Stimulated activated CD4-positive, alpha-beta T cell treated with anti-CD3 and anti-CD28 coated beads, Interleukin-12 subunit alpha, Interleukin-12 subunit beta, amount 100 ng/mL, for 48 hours (primary cell): ENCODE measurements around the gene FOXP3.

Experiments
- DNase-seq, 3 donors: peaks; one replicate each; pipeline ENCODE4 v3.0.0-alpha.2; 2020; ENCODE audit warnings: low read depth in 2 of 3, low spot score in 1 of 3

The FOXP3 gene

DNA sequence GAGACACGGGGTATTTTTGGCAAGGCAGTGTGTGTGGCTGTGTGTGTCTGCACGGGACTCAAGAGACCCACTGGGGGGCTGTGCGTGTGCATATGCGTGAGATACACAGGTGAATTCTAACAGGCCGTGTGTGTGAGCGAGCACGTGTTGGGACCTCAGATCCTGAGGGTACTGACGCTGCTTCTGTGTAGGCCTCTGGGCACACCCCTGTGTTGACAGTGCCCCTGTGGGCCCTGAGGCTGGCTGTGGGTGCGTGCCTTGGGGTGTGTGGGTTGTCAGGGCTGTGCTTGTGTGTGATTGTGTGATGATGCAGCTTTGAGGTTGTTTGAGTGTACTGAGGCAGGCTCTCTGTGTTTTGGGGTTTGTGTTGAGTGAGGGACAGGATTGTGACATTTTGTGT, 13.9 kb downstream of the FOXP3 start:
- no peak for DNase-seq

DNA sequence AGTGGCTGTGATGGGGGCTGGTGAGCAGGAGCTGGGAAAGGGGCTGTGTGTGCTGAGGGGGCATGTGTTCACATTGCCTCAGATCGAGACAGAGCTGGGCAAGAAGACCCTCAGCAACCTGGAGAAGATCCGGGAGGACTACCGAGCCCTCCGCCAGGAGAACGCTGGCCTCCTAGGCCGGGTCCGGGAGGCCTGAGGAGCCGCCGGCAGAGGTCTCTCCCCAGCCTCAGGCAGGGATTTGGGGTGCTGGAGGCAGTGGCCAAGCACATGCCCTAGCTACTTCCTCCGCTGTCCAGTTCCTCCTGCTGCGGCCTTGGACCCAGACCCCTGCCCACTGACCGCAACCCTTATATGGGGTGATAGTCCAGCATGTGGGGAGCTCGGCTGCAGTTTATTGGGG, 14.4 kb downstream of the FOXP3 start:
- DNase-seq, result no peak

DNA sequence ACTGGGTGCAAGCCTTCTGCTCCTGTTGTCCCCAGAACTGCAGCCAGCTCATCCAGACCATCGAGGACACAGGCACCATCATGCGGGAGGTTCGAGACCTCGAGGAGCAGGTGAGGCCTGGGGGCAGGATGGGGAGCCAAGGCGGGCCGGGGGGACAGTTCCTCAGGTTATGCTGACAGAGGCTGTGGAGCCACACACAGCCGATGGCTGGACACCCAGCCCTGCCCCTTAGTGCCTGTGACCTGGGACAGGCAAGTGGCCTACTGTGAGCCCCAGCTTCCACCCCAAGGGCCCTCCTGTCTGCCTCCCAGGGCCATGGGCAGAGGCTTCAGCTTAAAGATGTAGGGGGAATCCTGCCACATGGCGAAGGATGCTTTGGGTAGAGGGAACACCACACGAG, 14.9 kb downstream of the FOXP3 start:
- no peak for DNase-seq

DNA sequence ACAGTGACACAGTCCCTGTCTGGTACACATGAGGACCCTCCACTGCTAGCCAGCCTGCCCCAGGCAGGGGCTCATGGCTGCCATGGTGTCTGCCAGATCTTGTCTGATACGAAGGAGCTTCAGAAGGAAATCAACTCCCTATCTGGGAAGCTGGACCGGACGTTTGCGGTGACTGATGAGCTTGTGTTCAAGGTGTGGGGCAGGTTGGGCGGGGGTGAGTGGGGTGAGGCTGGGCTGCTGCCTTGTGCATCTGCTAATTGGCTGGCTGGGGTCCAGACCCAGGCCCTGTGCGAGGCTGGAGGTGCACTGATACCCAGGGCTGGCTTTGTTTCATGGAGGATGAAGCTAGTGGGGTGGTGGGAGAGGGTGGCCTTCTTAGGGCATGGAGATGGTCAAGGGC, 15.4 kb downstream of the FOXP3 start:
- DNase-seq, result no peak

GRCh38 chrX:49247916-49248811, 16.3 kb downstream of the FOXP3 start:
- no peak for DNase-seq

- no peak for DNase-seq
These were observed 17.2 kb downstream of the FOXP3 start for GRCh38 chrX:49247346-49247745.

DNA sequence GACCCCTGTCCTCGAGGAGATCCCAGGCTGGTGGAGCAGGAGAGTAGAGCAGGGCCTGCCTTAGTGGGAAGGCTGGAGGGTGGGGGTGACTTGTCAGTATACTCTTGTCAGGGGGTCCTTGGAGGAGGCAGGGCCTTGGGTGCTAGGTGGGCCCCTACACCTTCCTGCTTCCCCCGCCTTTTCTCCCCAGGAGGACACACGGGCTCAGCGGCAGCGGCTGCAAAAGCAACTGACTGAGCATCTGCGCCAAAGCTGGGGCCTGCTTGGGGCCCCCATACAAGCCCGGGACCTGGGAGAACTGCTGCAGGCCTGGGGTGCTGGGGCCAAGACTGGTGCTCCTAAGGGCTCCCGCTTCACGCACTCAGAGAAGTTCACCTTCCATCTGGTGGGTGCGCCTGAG, 18.0 kb downstream of the FOXP3 start:
- DNase-seq, result no peak

DNA sequence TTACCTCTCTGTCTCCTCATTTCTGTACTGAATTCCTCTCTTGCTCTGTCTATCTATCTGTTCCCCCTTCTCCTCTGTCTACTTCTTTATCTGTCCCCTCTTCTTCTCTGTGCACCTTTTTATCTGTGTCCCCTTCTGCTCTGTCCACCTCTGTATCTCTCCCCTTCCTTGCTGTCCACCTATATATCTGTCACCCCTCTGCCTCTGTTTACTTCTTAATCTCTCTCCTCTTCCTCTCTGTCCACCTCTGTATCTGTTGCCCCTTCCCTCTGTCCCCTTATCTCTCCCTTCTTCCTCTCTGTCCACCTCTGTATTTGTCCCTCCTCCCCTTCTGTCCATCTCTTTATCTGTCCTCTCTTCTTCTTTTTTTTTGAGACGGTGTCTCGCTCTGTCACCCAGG, 20.3 kb downstream of the FOXP3 start:
- no peak for DNase-seq

GRCh38 chrX:49243166-49243565, 21.3 kb downstream of the FOXP3 start:
- no peak for DNase-seq

DNA sequence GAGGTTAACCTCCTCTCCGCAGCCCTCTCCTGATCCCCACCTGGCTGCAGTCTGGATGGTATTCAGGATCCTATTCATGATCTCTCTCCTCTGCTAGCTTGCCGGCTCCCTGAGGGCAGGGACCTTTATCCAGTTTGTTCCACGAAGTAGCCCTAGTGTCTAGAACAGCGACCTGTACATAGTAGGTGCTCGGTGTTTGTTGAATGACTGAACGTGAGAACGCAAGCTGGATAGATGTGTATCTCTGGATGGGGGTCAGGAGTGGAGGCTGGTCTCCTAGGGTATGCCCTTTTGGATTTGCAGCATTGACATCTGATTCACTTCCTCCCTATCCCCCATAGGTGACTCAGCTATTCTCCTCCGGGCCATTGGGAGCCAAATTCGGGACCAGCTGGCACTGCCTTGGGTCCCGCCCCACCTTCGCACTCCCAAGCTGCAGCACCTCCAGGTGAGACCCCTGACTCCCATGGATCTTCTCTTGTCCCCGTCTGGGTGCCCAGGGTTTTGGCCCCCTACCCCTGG, 21.9 kb downstream of the FOXP3 start:
- DNase-seq, result no peak

DNA sequence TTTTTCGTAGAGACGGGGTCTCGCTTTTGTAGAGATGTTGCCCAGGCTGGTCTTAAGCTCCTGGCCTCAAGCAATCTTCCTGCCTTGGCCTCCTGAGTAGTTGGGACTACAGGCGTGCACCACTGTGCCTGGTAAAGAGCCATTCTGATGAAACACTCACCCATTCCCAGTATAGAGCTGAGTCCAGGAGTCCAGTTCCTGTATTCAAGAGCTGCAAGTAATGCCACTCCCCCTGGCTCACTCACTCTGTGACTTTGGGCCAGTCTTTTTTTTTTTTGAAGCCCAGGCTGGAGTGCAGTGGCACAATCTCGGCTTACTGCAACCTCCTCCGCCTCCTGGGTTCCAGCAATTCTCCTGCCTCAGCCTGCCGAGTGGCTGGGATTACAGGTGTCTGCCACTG, 25.8 kb downstream of the FOXP3 start:
- no peak for DNase-seq

DNA sequence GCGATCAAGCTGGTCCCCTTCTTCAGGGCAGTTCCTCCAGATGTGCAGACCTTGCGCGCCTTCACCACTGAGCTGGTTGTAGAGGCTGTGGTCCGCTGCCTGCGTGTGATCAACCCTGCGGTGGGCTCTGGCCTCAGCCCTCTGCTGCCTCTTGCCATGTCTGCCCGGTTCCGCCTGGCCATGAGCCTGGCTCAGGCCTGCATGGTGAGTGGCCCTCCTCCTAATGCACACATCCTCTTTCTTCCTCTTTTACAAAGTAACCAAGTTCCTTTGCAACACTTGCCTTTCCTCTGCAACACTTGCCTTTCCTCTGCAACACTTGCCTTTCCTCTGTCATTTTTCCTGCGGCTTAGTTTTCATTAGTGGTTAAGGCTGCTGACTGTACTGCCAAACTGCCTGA, 27.4 kb downstream of the FOXP3 start:
- DNase-seq, result no peak

DNA sequence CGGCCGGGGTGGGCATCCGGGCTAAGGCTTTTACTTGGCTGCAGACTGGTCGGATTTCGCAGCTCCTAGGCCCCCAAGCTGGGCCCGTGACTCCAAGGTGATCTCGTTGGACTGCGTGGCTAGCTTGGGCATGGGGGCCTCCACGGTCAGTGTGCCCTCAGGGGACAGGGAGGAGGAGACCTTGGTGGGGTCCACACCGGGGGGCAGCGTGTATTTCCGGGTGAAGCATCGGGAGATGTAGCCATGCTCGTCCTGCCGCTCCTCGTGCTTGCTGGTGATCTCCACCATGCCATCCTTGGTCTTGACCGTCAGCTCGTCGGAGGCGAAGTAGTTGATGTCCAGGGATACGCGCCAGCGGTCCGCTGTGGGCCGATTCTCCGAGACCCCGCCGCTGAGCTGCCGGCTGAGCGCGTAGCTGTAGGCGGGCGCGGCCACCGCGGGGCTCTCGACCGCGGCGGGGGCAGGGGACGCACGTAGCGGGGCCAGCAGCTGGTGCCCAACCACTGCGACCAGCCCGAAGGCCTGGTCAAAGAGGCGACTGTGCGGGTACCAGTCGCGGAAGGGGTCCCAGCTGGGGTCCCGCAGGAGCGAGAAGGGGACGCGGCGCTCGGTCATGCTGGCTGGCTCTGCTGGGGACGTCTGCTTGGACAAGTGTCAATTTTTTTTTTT, 30.5 kb downstream of the FOXP3 start:
- no peak for DNase-seq

DNA sequence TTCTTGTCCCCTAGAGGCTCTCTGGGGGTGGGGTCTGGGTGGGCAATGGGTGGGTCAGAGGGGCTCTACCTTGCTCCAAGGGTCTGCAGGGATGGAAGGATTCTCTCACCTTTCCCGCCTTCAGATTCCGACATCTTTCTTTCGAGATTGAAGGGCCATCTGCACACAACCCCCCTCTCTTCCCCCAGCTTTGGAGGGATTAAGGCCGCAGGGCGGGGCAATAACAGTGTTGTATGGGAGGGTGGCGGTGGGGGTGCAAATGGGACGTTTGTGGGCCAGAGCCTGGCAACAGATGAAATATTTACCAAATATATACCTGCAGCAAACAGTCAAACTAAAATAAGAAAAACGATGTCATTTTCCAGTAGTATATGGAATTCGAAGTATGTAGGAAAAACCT, 31.3 kb downstream of the FOXP3 start, which contains the start of gene CACNA1F:
TSS of gene CACNA1F (minus strand) at position 165 of the 400 bp plus-strand sequence. CDS start at position 134, 31 bp downstream.
- DNase-seq, result no peak

- DNase-seq, result no peak
These were observed 32.0 kb downstream of the FOXP3 start for GRCh38 chrX:49232525-49232924.

- no peak for DNase-seq
These were observed 33.0 kb downstream of the FOXP3 start for GRCh38 chrX:49231333-49232000.

DNA sequence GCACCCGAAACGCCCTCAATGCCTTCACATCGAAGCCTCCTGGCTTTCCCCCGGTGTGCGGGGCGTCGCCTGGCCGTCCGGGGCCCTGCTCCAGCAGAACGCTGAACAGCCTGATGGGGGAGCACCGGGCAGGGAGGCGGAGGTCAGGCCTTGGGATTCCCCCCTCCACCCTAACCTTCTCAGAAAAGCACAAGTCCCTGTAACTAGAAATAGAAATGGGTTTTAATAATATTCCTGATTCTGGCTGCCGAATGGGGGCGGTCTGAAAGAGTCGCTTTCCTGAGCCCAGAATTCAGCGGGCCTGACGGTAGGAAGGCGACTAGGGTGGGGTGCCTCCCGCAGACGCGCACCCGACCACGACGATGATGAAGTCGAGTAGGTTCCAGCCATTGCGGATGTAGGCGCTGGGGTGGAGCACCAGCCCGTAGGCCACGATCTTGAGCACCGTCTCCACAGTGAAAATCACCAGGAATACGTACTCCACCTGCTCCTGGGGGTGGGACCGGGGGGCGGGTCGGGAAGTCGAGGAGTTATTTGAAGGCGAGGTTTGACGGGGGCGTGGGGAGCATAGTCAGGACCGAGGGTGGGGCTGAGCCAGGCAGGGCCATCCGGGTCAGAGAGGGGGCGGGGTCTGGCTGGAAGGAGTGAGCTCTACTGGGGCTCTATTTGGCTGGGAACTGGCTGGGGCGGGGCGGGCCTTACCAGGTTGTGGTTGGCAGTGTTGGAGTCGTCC, 33.8 kb downstream of the FOXP3 start:
- DNase-seq, result peak; percentile 27 to 59 (median 52)

GRCh38 chrX:49228185-49228584, 36.3 kb downstream of the FOXP3 start:
- DNase-seq, result no peak

- DNase-seq, result no peak
These were observed 36.8 kb downstream of the FOXP3 start for GRCh38 chrX:49227726-49228125.

GRCh38 chrX:49226946-49227345, 37.6 kb downstream of the FOXP3 start:
- no peak for DNase-seq

DNA sequence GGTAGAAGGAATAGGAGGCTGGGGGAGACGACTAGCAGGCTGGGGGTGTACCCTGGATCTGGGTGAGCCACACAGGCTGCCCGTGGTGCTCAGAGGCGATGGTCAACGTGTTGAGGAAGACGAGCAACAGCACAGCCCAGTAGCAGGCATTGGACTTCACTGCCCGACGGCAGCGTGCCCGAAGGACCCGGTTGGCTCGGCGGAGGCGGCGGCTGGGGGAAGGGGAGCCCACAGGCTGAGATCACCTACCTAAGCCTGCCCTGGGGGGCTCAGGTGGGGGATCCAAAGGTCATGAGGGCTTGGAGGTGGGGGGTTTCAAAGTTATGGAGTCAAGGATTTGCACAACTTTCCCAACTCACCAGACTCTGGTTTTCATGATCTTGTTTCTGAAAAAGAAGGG, 38.7 kb downstream of the FOXP3 start:
- DNase-seq, result no peak
